ENCODE measurements around the gene IL4I1.

Gene IL4I1

DNA sequence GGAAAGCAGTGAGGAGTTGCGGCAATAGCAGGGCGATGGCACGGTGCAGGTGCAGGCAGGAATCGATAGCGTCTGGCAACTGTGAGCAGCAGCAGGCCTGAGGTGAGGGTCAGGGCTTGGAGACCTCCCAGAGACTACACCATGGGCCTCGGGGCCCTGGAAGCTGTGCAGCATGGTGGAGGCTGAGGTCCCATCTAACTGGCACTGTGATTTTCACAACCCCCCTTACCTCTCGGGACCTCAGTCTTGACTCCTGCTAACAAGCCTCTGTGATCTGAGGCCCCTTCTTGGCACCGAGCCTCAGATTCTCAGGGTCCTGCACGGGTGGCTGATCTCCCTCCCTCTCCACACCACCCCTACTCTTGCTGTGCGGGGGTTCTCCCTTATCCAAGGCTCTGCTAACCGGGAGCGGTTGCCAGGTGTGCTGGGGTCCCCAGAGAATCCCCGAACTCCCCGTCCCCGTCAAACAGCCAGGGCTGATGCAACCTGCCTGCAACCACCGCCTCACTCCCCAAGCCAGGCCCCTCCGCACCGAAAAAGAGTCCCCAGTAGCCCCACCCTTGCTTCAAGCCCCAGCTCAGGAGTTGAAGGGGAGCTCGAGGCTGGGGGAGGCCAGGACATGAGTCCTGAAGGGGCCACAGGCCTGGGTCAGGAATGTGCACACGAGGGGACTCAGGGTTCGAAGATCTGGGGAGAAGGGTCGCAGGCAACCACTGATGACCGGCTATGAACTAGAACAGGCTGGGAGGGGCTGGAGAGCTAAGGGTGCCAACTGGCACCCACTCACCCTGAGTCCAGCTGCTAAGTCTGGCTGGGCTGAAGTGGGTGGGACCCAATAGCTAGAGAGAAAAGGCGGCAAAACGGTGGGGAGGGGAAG, 27.6 kb upstream of the IL4I1 start:
- no peak for DNase-seq (ENCODE audit: low read depth)

- DNase-seq (ENCODE audit: low read depth) = no peak
These were observed 26.6 kb upstream of the IL4I1 start for GRCh38 chr19:49923055-49924003.

GRCh38 chr19:49921871-49922795, 25.4 kb upstream of the IL4I1 start:
- no peak for DNase-seq (ENCODE audit: low read depth)

DNA sequence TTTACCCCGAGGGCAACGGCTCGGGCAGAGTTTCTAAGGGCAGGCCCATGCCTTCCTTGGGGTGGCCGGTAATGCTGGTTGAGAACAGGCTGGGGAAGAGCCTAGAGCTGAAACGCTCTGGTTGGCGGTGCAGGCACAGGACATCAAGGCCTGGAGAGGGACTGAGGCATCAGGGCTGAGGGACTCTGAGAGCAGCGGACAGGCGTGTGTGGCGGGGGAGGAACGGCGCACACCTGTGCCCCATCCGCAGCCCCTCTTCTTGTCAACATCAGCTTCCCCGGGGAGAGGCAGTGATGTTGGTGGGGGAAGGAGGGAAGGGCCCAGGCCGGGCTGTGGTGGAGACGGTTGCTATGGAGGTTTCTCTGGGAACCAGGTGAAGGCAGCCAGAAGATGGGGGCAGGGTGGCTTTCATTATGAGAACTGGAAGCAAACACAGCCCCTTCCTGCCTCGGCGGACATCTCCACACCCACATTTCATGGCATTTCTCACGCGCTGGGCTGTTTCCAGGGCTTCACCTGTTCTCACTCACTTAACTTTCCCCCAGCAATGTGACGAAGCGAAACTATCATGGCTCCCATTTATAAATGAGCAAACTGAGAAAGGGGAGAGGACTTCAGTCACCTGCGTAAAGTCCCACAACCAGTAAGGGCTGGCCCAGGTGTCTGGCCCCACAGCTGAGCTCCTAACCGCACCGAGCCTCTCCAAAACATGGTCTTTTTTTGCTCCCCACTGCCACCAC, 24.1 kb upstream of the IL4I1 start:
- no peak for DNase-seq (ENCODE audit: low read depth)

DNA sequence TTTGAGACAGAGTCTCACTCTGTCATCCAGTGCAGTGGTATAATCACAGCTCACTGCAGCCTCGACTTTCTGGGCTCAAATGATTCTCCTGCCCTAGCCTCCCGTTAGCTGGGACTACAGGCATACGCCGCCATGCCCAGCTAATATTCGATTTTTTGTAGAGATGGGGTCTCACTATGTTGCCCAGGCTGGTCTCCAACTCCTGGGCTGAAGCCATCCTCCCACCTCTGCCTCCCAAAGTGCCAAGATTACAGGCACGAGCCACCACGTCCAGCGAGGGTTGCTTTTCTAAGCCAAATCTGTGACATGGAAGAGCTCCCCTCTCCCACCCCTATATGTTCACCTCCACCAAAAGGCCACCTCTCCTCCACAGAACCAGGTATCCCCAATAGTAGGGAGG, 21.4 kb upstream of the IL4I1 start:
- no peak for DNase-seq (ENCODE audit: low read depth)

- no peak for DNase-seq (ENCODE audit: low read depth)
These were observed 20.4 kb upstream of the IL4I1 start for GRCh38 chr19:49916839-49917733.

- DNase-seq (ENCODE audit: low read depth) = no peak
These were observed 18.6 kb upstream of the IL4I1 start for GRCh38 chr19:49915271-49915670.

DNA sequence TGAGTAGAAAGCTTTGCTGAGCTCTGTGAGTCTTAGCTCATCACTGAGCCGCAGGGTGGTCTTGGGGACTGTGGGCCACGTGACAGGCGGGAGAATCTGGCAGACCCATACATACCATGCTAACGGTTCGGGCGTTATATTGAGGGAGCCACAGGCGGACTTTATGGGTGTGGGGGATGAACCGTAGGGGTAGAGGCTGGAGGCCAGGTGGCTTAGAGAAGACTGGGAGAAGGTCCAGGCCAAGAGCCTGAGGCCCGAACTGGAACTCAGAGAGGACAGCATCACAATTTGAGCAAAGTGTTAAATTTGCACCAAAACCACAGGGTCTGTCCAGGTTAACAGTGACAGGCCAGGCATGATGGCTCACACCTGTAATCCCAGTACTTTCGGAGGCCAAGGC, 17.0 kb upstream of the IL4I1 start:
- no peak for DNase-seq (ENCODE audit: low read depth)

DNA sequence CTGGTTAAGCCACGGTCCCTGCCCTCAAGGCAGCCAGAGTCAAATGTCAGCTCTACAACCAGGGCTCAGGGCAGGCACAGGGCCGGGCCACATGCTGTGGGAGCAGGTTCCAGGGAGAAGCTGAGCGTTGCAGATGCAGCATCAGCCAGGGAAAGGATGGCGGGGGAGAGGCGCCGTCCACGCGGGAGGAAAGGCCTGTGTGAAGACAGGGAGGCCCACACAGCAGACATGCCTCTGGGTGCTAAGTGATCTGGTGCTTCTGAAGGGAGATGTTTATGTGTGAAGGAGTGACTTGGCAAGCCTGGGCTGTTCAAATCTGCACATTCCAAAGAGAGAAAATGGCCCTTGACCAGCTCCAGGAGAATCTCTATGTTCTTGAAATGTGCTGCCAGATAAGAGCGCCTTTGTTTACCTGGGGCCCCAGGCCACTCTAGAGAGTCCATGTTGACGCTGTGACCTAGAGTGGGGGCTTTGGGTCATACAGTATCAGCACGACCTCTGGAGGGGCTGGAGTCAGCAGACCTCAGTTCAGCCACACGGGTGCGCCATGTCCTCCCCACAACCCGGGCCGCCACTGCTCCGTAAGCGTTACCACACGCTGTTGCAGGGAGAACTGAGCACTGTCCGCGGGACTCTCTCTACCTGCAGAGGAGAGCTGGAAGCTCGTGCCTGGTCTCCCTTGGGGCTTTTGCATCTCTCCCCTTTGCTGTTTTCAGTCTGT, 16.4 kb upstream of the IL4I1 start:
- DNase-seq (ENCODE audit: low read depth) = no peak

- DNase-seq (ENCODE audit: low read depth) = no peak
These were observed 14.9 kb upstream of the IL4I1 start for GRCh38 chr19:49911381-49912145.

DNA sequence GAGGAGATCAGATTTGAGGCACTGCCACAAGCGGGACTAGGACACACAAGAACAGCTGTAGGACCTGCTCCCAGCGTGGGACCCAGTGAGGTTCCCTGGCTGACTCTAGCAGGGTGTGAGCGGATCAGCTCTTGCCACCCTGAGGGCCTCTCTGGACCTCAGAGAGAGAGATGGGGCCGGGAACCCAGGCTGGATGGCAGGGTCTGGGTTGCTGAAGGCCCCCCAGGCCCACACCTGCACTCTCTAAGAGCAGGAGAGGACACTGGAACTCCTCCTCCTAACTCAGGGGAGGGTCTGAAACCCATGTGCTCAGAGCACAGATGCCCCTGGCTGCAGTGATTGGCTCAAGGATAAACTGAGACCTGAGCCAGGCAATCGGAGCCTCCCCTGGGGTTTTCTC, 13.5 kb upstream of the IL4I1 start:
- DNase-seq (ENCODE audit: low read depth) = no peak

DNA sequence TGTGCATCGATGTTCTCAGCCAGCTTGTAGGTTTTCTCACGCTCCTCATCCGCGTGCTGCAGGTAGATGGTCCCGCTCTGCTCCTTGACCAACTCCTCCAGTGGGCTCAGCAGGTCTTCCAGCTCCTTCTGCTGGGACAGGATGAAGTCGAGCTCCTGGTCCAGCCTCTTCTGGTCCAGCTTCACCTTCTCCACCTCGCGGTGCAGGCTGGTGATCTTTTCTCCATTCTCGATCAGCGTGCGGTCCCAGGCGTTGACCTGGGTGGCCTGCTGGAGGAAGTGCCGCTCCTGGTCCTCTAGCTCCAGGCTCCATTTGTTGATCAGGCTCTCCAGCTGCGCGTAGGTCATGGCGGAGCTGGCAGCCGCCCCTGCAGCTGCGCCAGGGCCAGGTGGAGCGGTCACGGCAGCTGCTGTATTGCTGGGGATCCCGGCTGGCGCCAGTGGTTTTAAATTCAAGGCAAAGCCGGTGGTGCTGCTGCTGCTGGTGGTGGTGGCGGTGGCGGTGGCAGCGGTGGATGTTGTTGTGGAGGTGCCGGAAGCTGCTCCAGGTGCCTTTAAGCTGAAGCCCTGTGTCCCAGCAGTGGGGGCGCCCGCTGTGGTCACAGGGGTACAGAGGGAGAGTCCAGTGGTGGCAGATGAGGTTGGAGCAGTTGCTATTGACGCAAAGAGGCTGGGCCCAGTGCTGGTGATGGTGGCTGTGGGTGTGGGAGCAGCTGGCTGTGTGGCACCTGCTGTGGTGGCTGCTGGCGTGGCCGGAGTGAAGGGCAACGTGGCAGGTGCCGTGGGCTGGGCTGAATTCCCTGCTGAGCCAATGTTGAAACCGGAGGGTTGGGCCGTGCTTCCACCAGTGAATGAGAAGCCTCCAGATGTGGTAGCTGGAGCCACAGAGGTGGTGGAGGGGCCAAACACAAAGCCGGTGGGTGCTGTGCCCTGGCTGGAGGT, 12.1 kb upstream of the IL4I1 start:
- no peak for DNase-seq (ENCODE audit: low read depth)

DNA sequence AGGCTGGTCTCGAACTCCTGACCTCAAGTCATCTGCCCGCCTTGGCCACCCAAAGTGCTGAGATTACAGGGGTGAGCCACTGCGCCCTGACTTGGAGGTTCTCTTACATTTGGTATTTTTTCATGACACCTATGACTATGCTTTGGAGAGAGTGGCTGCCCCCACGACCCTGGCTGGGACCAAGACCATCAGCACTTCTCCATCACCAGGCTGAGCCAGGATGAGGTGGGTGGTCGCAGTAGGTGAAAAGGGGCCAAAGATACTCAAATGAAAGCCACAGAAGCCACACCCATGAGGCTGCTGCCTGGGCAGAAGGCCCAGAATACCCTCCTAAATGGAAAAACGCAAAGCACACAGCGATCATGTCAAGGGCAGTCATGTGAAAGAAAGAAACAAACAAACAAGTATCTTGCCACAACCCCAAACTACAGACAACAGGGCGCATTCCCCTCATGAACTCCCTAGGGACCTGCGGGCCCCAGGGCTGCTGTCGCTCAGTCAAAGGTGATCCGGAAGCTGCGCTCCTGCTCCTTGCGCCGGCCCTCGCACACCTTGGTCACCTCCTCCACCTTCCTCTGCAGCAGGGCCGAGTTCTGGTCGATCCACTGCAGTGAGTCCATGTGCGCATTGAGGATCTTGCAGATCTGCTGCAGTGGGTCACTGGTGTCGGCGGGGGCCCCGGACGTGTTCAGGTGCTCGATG, 11.2 kb upstream of the IL4I1 start:
- DNase-seq (ENCODE audit: low read depth) = no peak

DNA sequence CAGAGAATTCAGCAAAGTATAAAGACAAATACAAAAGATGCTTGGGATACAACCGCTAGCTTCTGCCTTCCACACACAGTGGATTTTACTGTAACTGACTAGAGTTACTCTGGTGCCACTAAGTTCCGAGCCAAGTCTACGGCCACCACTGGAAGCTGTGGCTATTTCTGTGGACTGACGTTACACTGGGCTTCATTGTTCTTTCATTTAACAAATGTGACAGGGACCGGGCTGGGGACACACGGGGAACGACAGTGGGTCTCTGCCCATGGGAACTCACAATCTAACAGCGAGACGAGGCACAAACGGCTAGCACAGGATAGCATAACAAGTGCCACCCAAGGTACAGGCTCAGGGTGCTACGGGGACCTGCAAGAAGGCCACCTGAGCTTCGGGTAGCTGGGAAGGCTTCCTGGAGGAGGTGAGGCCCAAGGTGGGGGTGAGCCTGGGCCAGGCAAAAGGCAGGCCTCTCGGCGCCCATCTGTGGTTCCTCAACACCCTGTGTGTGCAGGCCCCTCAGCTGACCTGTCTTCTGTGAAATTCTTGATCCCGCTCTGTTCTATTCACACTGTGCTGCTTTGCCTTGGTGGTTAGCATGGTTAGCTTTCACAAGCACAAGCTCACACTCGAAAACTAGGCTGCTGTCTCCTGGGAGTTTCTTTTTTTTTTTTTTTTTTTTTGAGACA, 10.3 kb upstream of the IL4I1 start:
- DNase-seq (ENCODE audit: low read depth) = no peak

- no peak for DNase-seq (ENCODE audit: low read depth)
These were observed 7.4 kb upstream of the IL4I1 start for GRCh38 chr19:49904136-49904535.

GRCh38 chr19:49895566-49896297, 955 bp downstream of the IL4I1 start:
- DNase-seq (ENCODE audit: low read depth) = no peak
